ENCODE measurements around the gene FCHSD1. TPM values are rescaled to one million over a fixed set of nuclear protein-coding genes. Genes with fewer than 3 reads are reported as not detected.

Gene FCHSD1
- total RNA-seq, 1 donor from 2014 or later: 4.1 TPM

DNA sequence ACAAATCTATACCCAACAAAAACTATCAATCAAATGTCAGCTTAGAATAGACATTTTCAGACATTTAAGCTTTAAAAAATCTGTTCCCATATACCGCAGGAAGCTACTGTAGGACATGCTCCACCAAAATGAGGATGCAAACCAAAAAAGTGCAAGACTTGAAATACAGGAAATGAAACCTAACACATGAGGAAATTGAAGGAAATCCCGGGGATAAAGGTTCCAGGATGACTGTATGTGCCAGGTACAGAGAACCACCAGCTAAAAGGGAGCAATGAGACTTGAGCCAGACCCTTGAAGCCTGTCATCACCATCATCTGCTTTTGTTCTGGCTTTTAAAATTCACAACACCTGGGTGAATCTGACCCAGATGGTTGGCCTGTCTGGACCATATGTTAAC lies 53.8 kb downstream of the FCHSD1 start:
- intact Hi-C loops (cut with DNase I): no loop called here
- DNase-seq (ENCODE audit: low spot score): no peak

DNA sequence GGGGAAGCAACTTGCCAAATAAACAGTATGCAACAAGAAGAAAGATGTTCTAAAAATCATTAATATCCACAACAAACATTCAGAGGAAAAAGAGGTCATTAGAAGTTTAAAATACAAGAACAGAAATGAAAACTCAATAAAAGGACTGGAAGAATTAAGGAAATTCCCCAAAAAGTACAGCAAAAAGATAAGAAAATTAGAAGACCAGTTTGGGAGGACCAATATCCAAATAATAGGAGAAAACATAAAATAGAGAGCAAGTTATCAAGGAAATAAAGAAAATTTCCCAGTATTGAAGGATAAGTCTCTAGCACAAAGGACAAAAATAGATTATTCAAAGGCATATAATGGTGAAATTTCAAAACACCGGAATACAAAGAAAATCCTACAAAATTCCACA lies 54.4 kb downstream of the FCHSD1 start:
- intact Hi-C loops (cut with DNase I): no loop called here
- no peak for DNase-seq (ENCODE audit: low spot score)

GRCh38 chr5:141590127-141590526 lies 61.1 kb downstream of the FCHSD1 start:
- DNase-seq (ENCODE audit: low spot score): no peak
- intact Hi-C loops (cut with DNase I): no loop called here

Other genes starting within 250 kb of the FCHSD1 start
- gene PCDHGA9, start 248.6 kb downstream of the FCHSD1 start, total RNA-seq: 9.6 TPM
- 11.9 TPM for gene PCDHGB6, start 243.4 kb downstream of the FCHSD1 start, total RNA-seq
- 11.0 TPM for gene PCDHGA10, start 238.4 kb downstream of the FCHSD1 start, total RNA-seq
- 16.4 TPM for gene PCDHGB7, start 233.7 kb downstream of the FCHSD1 start, total RNA-seq
- gene PCDHGA11, start 230.4 kb downstream of the FCHSD1 start, total RNA-seq: 9.6 TPM
- gene PCDHGA12, start 220.9 kb downstream of the FCHSD1 start, total RNA-seq: 10.3 TPM
- 16.9 TPM for gene PCDHGC3, start 175.5 kb downstream of the FCHSD1 start, total RNA-seq
- gene PCDHGC4, start 166.4 kb downstream of the FCHSD1 start, total RNA-seq: 5.8 TPM
- 6.1 TPM for gene PCDHGC5, start 162.3 kb downstream of the FCHSD1 start, total RNA-seq
- gene DIAPH1, start 32.4 kb downstream of the FCHSD1 start, total RNA-seq: 77.7 TPM
- gene HDAC3, start 14.6 kb downstream of the FCHSD1 start, total RNA-seq: 34.1 TPM
- gene RELL2, start 14.4 kb downstream of the FCHSD1 start, total RNA-seq: 0.70 TPM
- gene ARAP3, start 30.8 kb upstream of the FCHSD1 start, total RNA-seq: 22.9 TPM
- gene PCDH1, start 227.0 kb upstream of the FCHSD1 start, total RNA-seq: 16.9 TPM

Data from cardiac septum (tissue), 1 donor.